ENCODE data around the gene EIF4ENIF1.
A peak's percentile ranks its signal among the peaks of the same experiment; 100 is the strongest.
"Not testable (repeated sequence)": the region's sequence is repeated elsewhere in the genome, so short reads cannot be mapped to it uniquely, and the experiment has no call there.

The EIF4ENIF1 gene

DNA sequence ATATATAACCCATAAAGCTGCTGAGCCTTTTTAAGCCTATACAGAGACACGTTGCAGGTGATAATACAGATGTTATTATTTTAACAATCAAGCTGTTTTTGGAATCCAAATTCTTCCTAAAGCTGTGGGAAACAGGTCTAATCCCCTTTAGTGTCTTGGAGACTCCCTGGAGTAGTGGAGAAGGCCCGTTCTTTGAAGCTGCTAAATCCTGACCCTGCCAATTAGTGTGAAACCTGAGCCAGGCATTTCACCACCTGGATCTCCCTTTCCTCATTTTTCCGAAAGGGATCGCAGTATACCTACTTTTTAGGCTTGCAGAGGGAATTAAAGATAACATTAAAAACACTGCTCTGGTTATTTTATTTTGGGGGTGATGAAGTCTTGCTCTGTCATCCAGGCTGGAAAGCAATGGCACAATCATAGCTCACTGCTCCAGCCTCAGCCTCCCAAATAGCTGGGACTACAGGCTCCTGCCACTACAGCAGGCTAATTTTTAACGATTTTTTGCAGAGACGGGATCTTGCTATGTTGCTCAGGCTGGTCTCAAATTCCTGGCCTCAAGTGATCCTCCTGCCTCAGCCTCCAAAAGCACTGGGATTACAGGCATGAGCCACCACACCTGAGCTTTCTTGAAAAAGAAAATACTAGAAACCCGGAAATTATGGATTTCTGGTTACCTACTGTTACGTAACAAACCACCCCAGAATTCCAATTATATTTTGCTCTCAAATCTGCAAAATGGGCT is 1.7 kb upstream of the EIF4ENIF1 start:
- no peak for DNase-seq

DNA sequence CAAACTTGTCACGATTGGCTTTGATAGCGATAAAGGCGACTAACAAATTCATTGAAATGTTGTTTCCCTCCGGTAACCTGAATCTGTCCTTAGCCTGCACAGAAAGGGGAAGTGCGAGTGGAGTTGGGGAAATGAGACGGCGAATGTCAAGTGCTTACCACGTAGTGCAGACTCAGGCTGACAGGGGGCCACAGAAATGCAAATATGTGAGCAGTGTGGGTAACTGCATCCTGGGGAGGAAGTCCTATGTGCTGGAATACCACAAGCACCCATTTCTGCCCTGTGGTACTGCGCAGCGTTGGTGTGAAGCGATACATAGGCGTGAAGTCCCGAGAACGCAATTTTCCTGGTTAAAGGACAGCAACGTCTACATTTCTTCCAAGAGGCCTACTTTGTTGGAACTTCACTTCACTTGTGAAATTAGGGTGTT is 869 bp upstream of the EIF4ENIF1 start:
- no peak for DNase-seq

DNA sequence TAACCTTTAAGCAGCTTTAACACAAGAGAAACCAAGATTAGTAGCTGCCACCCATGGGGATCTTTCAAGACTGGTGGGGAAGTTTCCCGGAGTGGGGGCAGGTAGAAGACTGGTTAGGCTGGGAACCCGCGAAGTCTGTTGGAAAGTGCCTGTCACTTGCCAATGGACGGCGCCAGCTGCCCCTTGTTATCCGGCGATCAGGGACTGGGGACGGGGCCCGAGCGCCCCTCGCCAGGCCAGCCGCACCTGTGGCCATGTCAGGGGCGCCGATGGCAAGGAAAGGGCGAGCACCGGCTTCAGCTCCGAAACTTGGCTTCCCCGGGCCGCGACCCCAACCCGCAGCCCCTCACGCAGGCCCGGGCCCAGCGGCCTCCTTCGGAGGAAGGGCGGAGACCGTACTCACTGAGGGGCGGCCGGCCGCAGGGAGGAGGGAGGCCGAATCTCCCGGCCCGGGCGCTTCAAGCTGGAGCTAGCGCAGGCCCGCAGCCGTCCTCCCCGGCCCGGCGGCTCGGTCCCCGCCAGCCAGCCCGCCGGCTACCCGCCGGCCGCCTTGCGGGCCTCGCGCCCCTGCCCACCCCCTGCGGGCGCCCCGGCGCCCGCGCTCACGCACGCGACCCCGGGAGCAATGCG is 539 bp downstream of the EIF4ENIF1 start:
- DNase-seq, result peak in 1 of 2 experiments; percentile 6

DNA sequence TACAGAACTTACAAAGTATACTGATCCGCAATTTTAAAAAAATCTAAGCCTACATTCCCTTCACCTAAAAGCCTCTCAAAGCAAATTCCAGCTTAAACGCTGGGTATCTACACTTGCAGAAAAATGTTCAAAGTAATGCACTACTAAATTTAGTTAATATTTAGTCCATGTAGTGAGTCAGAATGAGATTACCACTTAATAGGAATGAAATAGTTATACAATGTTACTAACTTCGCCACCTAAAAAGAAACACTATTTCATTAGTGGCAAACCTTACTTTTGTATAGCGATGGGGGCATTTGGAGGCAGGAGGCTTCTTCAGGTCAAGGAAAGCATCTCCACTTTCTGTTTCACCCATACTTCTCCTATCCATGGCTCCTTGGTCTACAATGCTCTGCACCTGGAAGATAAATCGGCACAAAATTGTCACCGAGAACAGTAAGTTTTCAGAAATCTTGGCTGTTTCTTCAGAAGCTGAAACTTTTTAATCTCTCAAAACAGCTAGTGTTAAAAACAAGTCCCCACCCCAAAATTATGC is 1.2 kb downstream of the EIF4ENIF1 start:
- no peak for DNase-seq

DNA sequence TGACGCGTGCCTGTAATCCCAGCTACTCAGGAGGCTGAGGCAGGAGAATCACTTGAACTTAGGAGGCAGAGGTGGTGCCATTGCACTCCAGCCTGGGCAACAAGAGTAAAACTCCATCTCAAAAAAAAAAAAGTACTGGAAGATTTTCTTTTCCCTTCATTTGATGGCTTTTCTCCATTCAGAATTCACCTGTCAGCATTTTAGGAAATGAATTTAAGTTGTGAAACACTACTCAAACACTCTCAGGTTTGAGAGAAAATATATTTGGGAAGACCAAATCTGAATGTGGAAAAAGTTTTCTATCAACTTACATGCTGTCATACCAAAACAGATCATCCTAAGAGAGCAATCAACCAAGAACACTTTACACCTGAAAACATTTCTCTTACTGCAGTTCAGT is 2.7 kb downstream of the EIF4ENIF1 start:
- no peak for DNase-seq

DNA sequence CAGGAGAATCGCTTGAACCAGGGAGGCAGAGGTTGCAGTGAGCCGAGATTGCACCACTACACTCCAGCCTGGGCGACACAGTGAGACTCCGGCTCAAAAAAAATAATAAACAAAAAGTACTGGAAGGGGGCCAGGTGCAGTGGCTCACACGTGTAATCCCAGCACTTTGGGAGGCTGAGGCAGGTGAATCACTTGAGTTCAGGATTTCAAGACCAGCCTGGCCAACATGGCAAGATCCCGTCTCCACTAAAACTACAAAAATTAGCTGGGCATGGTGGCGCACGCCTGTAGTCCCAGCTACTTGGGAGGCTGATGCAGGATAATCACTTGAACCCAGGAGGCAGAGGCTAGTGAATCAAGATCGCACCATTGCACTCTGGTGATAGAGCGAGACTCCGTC is 3.3 kb downstream of the EIF4ENIF1 start:
- not testable (repeated sequence) for DNase-seq

DNA sequence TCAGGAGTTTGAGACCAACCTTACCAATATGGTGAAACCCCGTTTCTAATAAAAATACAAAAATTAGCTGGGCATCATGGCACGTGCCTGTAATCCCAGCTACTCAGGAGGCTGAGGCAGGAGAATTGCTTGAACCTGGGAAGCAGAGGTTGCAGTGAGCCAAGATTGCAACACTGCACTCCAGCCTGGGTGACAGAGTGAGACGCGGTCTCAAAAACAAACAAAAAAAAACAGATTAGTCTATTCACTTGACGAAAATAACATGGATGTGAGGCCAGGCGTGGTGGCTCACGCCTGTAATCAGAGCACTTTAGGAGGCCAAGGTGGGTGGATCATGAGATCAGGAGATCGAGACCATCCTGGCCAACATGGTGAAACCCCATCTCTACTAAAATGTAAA is 7.2 kb downstream of the EIF4ENIF1 start:
- not testable (repeated sequence) for DNase-seq

DNA sequence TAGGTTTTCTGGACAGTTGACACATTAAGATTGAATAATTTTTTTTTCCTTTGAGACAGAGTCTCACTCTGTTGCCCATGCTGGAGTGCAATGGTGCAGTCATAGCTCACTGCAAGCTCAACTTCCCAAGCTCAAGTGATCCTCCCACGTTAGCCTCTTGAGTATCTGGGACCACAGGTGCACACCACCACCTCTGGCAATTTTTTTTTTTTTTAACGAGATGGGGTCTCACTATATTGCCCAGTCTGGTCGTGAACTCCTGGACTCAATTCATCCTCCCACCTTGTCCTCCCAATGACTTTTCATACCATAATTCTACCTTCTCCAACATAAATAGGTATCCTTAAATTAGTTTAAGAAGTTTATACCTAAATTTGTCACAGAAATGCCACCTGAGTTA is 8.5 kb downstream of the EIF4ENIF1 start:
- DNase-seq, result no peak

DNA sequence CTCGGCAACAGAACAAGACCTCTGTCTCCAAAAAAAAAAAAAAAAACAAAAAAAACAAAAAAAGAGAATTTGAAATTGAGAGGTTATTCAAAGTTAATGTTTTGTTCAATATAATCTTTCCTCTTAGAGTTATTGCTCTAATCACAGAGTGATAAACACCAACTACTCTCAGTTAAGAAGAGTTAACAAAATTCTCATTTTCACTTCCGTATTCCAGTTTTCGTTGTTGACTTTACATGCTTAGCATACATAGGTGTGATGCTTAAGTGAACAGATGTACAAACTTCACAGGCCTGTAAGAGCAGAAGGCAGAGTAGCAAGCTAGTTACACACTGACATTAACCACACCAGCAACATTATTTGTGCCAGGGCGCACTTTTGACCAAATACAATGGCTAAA is 12.3 kb downstream of the EIF4ENIF1 start:
- no peak for DNase-seq

DNA sequence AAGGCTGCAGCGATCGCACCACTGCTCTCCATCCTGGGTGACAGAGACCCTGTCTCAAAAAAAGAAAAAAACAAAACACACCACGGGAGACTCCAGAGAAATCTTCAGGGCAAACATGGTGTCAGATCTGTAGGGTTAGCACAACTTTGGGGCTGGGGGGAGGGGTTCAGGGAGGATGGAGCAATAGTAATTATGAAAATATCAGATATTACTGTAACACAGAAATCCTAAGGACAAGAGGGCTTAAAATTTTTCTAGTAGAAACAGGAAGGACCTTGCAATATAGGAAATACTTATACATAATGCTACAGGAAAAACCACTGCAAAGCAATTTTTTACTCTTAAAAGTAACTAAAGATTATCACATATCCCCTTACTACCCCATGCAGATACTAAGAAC is 13.8 kb downstream of the EIF4ENIF1 start:
- no peak for DNase-seq

DNA sequence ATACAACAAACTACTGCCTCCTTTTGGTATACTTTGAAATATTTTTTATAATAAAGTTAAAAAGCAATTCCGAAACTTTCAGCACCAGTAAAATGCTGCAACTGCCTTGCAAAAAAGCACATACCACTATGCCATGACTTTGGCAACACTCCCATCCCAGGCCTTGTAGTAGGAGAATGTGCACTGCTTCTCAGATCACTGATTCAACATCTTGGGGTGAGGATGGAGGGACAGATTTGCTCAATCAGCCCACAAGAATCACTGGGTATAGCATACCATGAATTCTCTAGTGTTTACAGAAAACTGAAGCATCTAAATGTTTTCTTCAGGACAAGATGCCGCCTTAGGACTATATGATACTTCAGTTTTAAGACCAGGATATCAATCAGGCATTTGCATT is 14.9 kb downstream of the EIF4ENIF1 start:
- no peak for DNase-seq

DNA sequence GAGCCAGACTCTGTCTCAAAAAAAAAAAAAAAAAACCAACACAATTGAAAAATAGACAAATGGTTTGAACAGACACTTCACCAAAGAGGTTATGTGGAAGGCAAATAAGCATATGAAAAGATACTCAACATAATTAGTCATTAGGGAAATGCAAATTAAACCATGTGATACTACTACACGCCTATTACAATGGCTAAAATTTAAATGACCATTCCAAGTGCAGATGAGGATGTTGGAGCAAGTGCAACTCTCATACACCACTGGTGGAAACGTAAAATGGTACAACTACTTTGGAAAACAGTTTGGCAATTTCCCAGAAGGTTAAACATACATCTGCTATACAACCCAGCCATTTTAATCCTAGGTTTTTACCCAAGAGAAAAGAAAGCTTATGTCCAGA is 24.3 kb downstream of the EIF4ENIF1 start:
- DNase-seq, result no peak

DNA sequence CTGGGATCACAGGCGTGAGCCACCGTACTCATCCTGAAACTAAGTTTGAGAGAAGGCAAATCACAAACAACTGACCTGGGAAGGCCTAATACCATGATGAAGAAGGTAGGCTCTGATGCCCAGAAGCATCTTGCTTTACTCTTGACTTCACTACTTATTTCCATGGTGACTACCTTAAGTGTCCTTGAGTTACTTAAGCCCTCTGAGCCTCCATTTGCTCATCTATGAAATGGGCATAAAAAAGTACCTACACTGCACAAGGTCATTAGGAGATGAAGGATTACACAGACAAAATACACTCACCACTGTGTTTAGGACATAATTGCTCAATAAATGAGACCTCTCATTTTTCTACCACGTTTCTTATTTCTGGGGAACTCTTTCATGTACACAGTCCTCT is 27.9 kb downstream of the EIF4ENIF1 start:
- no peak for DNase-seq

DNA sequence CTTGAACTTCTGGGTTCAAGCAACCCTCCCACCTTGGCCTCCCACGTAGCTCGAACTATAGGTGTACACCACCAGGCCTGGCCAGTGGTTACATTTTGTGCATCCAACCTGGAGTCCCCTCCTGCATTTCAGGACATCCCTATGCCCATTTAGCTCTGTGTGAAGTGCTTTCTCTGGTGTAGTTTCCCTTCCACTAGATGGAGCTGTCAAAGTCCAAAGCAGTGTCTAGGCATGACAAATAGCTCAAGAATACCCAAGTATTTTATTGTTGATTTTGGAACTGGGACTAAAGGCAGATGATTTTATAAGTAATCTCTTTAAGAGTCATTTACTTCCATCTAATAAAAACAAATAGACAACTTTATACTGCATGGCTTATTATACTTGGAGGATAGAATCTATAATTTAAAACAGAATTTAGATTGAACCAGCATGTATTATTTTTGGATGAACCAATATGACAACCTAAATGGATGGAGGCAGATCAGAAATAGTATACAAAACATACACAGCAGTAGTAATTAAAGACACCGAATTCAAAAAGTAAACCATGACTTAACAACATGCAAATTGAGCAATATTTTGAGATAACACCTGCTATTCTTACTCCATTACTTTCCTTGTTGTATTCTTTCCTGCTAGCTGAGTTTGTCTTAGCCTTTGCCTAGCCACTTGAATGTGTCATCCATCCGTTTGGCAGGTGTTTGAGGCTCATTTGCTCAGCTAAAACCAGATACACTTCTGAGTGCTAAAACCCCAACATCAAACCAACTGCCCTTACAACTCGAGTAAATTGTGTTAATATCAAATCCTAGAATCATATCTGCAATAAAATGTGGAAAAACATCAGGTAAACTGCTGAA is 37.7 kb downstream of the EIF4ENIF1 start:
- no peak for DNase-seq

DNA sequence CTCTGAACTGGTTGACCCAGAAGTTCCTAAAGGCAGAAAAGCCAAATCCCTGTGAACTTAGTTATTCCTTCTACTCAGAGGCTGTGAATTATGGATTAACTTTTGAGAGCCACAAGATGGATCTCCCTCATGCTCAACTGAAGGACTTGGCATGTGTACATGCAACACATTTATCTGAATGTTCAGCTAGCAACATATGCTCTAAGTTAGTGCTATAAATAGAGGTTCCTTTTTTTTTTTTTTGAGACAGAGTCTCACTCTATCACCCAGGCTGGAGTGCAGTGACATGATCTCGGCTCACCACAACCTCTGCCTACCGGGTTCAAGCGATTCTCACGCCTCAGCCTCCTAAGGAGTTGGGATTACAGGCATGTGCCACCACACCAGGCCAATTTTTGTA is 40.1 kb downstream of the EIF4ENIF1 start:
- no peak for DNase-seq

DNA sequence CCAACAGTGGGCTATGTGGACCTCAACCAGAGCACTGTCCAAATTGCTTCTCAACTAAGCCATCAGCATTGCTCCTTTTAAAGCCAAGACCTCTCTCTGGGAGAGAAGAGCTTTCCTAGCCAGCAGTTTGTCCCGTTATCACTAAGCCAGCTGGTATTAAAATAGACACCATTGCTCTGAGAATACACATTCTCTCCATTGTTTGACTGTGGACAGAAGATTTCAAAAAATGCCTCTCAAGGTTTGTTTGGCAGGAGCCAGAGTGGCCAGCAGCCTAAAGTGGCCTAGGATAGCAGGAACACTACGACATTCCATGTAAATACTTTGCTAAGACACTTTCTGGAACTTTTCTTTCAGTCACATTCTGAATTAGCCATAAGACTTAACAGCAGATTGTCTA is 41.3 kb downstream of the EIF4ENIF1 start:
- no peak for DNase-seq

DNA sequence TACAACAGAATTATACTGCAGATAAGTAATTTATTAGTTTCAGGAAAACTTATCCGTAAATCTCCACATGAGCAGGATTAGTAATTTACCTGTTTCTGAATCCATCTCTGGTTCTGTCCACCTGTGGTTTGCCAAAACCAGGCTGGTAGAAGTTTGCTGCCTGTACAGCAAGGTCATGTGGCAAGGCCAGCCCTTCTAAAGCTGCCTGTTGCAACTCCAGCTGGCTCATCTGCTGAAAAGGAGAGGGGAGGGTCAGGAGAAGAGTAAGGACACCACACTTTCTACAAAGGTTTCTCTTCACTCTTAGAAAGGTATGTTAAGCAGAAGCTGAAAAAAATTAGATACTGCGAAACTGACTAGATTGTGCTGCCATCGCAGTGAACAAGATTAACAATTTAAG is 42.3 kb downstream of the EIF4ENIF1 start:
- no peak for DNase-seq

DNA sequence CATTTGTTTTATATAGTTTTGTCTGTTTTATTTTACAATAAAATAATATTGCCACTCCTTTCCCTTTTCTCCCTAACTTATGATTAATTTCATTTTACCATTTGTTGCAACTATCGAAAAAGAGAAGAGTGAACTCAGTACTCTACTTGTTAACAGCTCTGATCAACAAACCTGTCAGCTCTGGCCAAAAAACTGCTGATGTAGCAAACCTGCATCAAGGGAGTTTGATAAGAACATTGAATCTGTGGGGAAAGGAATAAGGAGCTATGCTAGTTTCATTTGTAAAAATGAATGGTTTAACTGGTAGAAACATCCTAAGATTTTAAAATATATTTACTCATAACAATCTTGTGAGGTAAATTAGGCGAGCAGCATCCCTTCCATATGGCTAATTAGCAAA is 42.9 kb downstream of the EIF4ENIF1 start:
- no peak for DNase-seq

DNA sequence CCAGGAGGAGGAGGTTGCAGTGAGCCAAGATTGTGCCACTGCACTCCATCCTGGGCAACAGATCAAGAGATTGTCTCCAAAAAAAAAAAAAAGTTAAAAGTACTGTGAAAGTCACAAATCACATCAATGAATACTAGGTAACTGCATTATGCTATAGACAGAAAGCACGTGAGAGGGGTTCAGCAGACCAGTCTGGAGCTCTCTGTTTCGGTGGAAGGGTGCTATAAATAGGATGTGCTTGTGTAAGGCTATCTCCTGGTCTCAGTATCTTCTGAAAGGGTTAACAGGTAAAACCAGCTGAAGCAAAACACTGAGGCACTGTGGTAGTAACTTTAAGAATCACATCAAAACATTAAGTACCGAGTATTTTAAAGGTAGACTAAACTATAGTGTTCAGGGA is 43.4 kb downstream of the EIF4ENIF1 start:
- DNase-seq, result no peak

DNA sequence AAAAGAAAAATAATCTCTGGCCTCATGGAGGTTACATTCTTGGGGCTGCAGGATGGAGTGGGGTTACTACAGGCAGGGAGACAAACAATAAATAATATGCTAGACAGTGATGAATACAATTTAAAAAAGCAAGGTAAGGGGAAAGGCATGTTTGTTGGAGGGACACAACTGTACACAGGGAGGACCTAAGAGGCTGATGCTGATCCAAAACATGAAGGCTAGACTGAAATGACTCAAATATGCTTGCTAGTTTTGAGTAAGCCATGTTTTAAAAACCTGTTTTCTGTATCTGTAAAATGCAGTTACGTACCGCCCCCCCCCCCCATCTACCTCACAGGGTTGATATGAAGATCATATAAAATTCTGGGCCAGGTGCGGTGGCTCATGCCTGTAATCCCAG is 44.0 kb downstream of the EIF4ENIF1 start:
- no peak for DNase-seq

DNA sequence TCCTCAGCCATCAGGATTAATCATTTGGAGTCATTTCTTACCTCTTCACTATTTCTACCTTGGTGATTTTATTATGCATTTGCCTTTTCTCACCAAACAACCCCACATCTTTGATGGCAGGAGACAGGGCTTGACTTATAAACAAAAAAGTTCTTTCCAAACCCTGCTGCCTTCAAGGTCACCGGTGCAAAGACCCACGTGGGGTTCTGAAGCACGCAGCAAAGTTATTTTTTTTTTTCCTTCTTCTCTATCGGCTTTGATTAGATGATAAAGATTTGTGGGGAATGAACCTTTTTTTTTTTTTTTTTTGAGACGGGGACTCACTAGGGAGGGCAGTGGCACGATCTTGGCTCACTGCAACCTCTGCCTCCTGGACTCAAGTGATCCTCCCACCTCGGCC is 46.1 kb downstream of the EIF4ENIF1 start:
- DNase-seq, result no peak

DNA sequence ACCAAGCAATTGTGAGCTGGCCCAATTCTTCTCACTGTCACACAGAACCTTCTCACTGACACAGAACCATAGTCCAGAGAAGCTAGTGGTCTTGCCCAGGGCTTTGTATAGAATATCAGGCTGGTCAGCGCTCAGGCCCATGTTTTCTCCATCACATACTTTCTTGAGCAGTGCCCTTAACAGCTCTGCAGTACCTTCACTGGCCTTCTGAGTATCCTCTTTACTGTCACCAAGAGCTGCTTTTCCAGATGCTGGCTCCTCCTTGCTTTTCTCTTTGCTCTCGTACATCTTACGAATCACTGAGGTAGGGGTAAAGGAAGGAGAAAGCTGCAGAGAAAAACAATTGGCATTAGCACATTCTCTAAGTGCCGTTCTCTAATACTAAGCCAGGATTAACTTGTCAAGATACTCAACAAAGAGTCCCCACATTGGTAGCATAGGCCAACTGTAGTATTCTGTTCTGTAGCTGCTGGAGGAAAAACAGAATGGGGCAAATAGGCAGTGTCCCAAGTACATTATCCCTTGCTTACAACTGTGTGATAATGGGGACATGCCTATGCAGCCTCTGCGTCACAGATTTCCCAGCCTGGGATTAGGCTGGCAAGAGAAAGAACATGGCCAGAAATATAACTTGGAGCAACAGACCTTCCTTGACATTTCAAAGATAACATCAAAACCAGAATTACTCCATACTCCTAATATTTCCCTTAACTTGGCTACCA is 46.7 kb downstream of the EIF4ENIF1 start:
- no peak for DNase-seq

DNA sequence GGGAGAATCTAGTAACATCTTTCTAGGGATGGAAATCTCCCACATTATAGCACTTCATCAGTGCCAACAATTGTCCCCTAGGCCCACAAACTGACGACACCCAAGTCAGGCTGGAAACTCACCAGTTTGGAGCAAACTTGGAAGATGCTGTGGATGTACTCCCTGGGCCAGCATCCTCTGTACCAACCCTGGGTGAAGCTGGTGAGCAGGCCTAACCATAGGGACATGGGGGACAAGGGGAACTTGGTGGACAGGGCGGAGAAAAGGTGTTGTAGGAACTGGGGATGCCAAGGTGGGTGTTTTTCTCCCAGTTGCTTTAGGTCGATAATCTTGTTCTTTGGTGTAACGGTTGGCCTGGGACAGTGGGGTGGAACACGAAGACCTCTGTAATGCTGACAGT is 48.0 kb downstream of the EIF4ENIF1 start:
- DNase-seq, result no peak
